22Rv1 (cell line): ENCODE data around the gene COX14.

Experiments used
- CTCF ChIP-seq: fragments of 450-650 bp; IDR thresholded peaks from 2 replicates; pipeline ENCODE4 v1.5.1; 2017; ENCODE audit warnings: mild to moderate bottlenecking
- ZFX ChIP-seq: fragments of 450-650 bp; IDR thresholded peaks from 2 replicates; pipeline ENCODE4 v1.6.1; 2017; ENCODE audit warnings: antibody characterized with exemption, borderline replicate concordance

- TF ChIP-seq CTCF (no peak), ZFX (no peak)
Observed at GRCh38 chr12:50112456-50113218, 601 bp downstream of the COX14 start.
